WTC11 (cell line): ENCODE data around the gene MLXIP. TPM values are rescaled to one million over a fixed set of nuclear protein-coding genes. Genes with fewer than 3 reads are reported as not detected.

Source experiments
- ESRRA ChIP-seq: sonication (generic); formaldehyde crosslinking; IDR thresholded peaks from 2 replicates; pipeline ENCODE4 v1.8.1; 2022; ENCODE audit warnings: mild to moderate bottlenecking, missing genetic modification reagents, borderline replicate concordance
- GABPB1 ChIP-seq: sonication (generic); formaldehyde crosslinking; IDR thresholded peaks from 2 replicates; pipeline ENCODE4 v1.8.1; 2023; ENCODE audit warnings: mild to moderate bottlenecking, missing genetic modification reagents
- GRHL2 ChIP-seq: fragments of 250-450 bp; sonication (Bioruptor Pico); IDR thresholded peaks from 2 replicates; pipeline ENCODE4 v1.8.0; 2022; ENCODE audit warnings: mild to moderate bottlenecking, moderate library complexity; ENCODE audit not compliant: insufficient replicate concordance, severe bottlenecking
- JAZF1 ChIP-seq: fragments of 250-450 bp; sonication (Bioruptor Pico); IDR thresholded peaks from 2 replicates; pipeline ENCODE4 v1.9.0; 2021; ENCODE audit warnings: moderate library complexity, mild to moderate bottlenecking, inconsistent platforms
- MYBL2 ChIP-seq: sonication (generic); formaldehyde crosslinking; IDR thresholded peaks from 2 replicates; pipeline ENCODE4 v1.8.1; 2023; ENCODE audit warnings: mild to moderate bottlenecking, moderate library complexity, missing genetic modification reagents
- NFATC4 ChIP-seq: fragments of 250-450 bp; sonication (Bioruptor Pico); IDR thresholded peaks from 2 replicates; pipeline ENCODE4 v1.9.0; 2021; ENCODE audit warnings: mild to moderate bottlenecking
- SMAD3 ChIP-seq: sonication (generic); formaldehyde crosslinking; IDR thresholded peaks from 2 replicates; pipeline ENCODE4 v1.8.0; 2022; ENCODE audit warnings: missing genetic modification reagents, mild to moderate bottlenecking, borderline replicate concordance
- SMAD4 ChIP-seq: sonication (generic); formaldehyde crosslinking; IDR thresholded peaks from 2 replicates; pipeline ENCODE4 v1.8.0; 2022; ENCODE audit warnings: mild to moderate bottlenecking, missing genetic modification reagents
- TCF7 ChIP-seq: sonication (generic); formaldehyde crosslinking; IDR thresholded peaks from 2 replicates; pipeline ENCODE4 v1.8.0; 2022; ENCODE audit warnings: mild to moderate bottlenecking, low read depth, missing genetic modification reagents, moderate library complexity
- TEAD1 ChIP-seq: sonication (generic); formaldehyde crosslinking; IDR thresholded peaks from 2 replicates; pipeline ENCODE4 v1.8.0; 2022; ENCODE audit warnings: mild to moderate bottlenecking, missing genetic modification reagents
- total RNA-seq: library from RNA; stranded (reverse); gene quantifications from 3 replicates; pipeline ENCODE4 v1.2.3, GENCODE V29; 2021
- TF ChIP-seq, protein P1 (sequence below): fragments of 250-450 bp; sonication (Bioruptor Pico); IDR thresholded peaks from 2 replicates; pipeline ENCODE4 v1.9.0; 2021; ENCODE audit warnings: moderate library complexity, mild to moderate bottlenecking, inconsistent platforms, borderline replicate concordance
- TF ChIP-seq, protein P2 (sequence below): sonication (generic); formaldehyde crosslinking; IDR thresholded peaks from 2 replicates; pipeline ENCODE4 v1.8.1; 2023; ENCODE audit warnings: mild to moderate bottlenecking, missing genetic modification reagents
- TF ChIP-seq, protein P3 (sequence below): sonication (generic); formaldehyde crosslinking; IDR thresholded peaks from 2 replicates; pipeline ENCODE4 v1.8.0; 2022; ENCODE audit warnings: mild to moderate bottlenecking, missing genetic modification reagents
- TF ChIP-seq, protein P4 (sequence below): sonication (generic); formaldehyde crosslinking; conservative IDR thresholded peaks from 2 replicates; pipeline ENCODE4 v1.8.1; 2023; ENCODE audit warnings: mild to moderate bottlenecking, low read depth, missing genetic modification reagents, moderate library complexity
- TF ChIP-seq, protein P5 (sequence below): sonication (generic); formaldehyde crosslinking; IDR thresholded peaks from 2 replicates; pipeline ENCODE4 v1.8.0; 2023; ENCODE audit warnings: missing genetic modification reagents, mild to moderate bottlenecking, borderline replicate concordance
- TF ChIP-seq, protein P6 (sequence below): sonication (generic); formaldehyde crosslinking; IDR thresholded peaks from 2 replicates; pipeline ENCODE4 v1.8.1; 2022; ENCODE audit warnings: missing genetic modification reagents, borderline replicate concordance
- TF ChIP-seq, protein P7 (sequence below): sonication (generic); formaldehyde crosslinking; IDR thresholded peaks from 2 replicates; pipeline ENCODE4 v1.8.1; 2023; ENCODE audit warnings: mild to moderate bottlenecking, moderate library complexity, missing genetic modification reagents
- TF ChIP-seq, protein P8 (sequence below): fragments of 250-450 bp; sonication (Bioruptor Pico); IDR thresholded peaks from 2 replicates; pipeline ENCODE4 v1.8.0; 2021; ENCODE audit warnings: mild to moderate bottlenecking
- TF ChIP-seq, protein P9 (sequence below): sonication (generic); formaldehyde crosslinking; IDR thresholded peaks from 2 replicates; pipeline ENCODE4 v1.8.0; 2022; ENCODE audit warnings: mild to moderate bottlenecking, missing genetic modification reagents

Gene MLXIP
- total RNA-seq, 1 experiment from 2014 or later: 49.4 TPM

DNA sequence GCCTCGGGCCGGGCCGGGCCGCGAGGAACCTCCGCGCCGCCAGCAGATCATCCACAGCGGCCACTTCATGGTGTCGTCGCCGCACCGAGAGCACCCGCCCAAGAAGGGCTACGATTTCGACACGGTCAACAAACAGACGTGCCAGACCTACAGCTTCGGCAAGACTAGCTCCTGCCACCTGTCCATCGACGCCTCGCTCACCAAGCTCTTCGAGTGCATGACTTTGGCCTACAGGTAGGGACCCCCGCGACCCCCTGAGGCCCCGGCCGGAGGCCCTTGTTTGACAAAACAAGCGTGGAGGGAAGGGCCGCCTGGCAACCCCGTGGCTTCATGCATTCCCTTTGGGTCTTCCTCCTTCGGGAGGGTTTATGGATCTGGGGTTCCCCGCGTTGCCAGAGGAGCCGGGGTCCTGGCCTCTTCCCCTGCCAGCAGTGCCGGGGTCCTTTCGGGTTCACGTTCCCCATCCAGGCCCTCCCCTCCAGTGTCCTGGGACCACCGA is 526 bp downstream of the MLXIP start (continued):
- TF ChIP-seq GRHL2 (CRISPR knock-in tag) (no peak), NFATC4 (CRISPR knock-in tag) (no peak), TEAD1 (CRISPR knock-in tag) (peak; percentile 79; the same call in 1 of the 2 replicates), GABPB1 (peak; percentile 60; the same call in 1 of the 2 replicates), MYBL2 (CRISPR knock-in tag) (peak; percentile 79), TCF7 (CRISPR knock-in tag) (peak; percentile 80; the same call in 1 of the 2 replicates), ESRRA (CRISPR knock-in tag) (0 out of 2 replicates have a peak, but pooled peaks have one; percentile 36), JAZF1 (CRISPR knock-in tag) (no peak), SMAD3 (CRISPR knock-in tag) (0 out of 2 replicates have a peak, but pooled peaks have one; percentile 29), SMAD4 (0 out of 2 replicates have a peak, but pooled peaks have one; percentile 18)
- TF ChIP-seq, protein P1, sequence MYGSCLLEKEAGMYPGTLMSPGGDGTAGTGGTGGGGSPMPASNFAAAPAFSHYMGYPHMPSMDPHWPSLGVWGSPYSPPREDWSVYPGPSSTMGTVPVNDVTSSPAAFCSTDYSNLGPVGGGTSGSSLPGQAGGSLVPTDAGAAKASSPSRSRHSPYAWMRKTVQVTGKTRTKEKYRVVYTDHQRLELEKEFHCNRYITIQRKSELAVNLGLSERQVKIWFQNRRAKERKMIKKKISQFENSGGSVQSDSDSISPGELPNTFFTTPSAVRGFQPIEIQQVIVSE (CRISPR knock-in tag): no peak
- TF ChIP-seq, protein P2, sequence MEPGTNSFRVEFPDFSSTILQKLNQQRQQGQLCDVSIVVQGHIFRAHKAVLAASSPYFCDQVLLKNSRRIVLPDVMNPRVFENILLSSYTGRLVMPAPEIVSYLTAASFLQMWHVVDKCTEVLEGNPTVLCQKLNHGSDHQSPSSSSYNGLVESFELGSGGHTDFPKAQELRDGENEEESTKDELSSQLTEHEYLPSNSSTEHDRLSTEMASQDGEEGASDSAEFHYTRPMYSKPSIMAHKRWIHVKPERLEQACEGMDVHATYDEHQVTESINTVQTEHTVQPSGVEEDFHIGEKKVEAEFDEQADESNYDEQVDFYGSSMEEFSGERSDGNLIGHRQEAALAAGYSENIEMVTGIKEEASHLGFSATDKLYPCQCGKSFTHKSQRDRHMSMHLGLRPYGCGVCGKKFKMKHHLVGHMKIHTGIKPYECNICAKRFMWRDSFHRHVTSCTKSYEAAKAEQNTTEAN (CRISPR knock-in tag): peak; percentile 81; the same call in 1 of the 2 replicates
- TF ChIP-seq, protein P3, sequence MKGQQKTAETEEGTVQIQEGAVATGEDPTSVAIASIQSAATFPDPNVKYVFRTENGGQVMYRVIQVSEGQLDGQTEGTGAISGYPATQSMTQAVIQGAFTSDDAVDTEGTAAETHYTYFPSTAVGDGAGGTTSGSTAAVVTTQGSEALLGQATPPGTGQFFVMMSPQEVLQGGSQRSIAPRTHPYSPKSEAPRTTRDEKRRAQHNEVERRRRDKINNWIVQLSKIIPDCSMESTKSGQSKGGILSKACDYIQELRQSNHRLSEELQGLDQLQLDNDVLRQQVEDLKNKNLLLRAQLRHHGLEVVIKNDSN (CRISPR knock-in tag): peak; percentile 67
- TF ChIP-seq, protein P4, sequence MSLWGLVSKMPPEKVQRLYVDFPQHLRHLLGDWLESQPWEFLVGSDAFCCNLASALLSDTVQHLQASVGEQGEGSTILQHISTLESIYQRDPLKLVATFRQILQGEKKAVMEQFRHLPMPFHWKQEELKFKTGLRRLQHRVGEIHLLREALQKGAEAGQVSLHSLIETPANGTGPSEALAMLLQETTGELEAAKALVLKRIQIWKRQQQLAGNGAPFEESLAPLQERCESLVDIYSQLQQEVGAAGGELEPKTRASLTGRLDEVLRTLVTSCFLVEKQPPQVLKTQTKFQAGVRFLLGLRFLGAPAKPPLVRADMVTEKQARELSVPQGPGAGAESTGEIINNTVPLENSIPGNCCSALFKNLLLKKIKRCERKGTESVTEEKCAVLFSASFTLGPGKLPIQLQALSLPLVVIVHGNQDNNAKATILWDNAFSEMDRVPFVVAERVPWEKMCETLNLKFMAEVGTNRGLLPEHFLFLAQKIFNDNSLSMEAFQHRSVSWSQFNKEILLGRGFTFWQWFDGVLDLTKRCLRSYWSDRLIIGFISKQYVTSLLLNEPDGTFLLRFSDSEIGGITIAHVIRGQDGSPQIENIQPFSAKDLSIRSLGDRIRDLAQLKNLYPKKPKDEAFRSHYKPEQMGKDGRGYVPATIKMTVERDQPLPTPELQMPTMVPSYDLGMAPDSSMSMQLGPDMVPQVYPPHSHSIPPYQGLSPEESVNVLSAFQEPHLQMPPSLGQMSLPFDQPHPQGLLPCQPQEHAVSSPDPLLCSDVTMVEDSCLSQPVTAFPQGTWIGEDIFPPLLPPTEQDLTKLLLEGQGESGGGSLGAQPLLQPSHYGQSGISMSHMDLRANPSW (CRISPR knock-in tag): no peak
- TF ChIP-seq, protein P5, sequence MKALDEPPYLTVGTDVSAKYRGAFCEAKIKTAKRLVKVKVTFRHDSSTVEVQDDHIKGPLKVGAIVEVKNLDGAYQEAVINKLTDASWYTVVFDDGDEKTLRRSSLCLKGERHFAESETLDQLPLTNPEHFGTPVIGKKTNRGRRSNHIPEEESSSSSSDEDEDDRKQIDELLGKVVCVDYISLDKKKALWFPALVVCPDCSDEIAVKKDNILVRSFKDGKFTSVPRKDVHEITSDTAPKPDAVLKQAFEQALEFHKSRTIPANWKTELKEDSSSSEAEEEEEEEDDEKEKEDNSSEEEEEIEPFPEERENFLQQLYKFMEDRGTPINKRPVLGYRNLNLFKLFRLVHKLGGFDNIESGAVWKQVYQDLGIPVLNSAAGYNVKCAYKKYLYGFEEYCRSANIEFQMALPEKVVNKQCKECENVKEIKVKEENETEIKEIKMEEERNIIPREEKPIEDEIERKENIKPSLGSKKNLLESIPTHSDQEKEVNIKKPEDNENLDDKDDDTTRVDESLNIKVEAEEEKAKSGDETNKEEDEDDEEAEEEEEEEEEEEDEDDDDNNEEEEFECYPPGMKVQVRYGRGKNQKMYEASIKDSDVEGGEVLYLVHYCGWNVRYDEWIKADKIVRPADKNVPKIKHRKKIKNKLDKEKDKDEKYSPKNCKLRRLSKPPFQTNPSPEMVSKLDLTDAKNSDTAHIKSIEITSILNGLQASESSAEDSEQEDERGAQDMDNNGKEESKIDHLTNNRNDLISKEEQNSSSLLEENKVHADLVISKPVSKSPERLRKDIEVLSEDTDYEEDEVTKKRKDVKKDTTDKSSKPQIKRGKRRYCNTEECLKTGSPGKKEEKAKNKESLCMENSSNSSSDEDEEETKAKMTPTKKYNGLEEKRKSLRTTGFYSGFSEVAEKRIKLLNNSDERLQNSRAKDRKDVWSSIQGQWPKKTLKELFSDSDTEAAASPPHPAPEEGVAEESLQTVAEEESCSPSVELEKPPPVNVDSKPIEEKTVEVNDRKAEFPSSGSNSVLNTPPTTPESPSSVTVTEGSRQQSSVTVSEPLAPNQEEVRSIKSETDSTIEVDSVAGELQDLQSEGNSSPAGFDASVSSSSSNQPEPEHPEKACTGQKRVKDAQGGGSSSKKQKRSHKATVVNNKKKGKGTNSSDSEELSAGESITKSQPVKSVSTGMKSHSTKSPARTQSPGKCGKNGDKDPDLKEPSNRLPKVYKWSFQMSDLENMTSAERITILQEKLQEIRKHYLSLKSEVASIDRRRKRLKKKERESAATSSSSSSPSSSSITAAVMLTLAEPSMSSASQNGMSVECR (CRISPR knock-in tag): peak; percentile 71; the same call in 1 of the 2 replicates
- TF ChIP-seq, protein P6, sequence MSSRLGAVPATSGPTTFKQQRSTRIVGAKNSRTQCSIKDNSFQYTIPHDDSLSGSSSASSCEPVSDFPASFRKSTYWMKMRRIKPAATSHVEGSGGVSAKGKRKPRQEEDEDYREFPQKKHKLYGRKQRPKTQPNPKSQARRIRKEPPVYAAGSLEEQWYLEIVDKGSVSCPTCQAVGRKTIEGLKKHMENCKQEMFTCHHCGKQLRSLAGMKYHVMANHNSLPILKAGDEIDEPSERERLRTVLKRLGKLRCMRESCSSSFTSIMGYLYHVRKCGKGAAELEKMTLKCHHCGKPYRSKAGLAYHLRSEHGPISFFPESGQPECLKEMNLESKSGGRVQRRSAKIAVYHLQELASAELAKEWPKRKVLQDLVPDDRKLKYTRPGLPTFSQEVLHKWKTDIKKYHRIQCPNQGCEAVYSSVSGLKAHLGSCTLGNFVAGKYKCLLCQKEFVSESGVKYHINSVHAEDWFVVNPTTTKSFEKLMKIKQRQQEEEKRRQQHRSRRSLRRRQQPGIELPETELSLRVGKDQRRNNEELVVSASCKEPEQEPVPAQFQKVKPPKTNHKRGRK (CRISPR knock-in tag): no peak
- TF ChIP-seq, protein P7, sequence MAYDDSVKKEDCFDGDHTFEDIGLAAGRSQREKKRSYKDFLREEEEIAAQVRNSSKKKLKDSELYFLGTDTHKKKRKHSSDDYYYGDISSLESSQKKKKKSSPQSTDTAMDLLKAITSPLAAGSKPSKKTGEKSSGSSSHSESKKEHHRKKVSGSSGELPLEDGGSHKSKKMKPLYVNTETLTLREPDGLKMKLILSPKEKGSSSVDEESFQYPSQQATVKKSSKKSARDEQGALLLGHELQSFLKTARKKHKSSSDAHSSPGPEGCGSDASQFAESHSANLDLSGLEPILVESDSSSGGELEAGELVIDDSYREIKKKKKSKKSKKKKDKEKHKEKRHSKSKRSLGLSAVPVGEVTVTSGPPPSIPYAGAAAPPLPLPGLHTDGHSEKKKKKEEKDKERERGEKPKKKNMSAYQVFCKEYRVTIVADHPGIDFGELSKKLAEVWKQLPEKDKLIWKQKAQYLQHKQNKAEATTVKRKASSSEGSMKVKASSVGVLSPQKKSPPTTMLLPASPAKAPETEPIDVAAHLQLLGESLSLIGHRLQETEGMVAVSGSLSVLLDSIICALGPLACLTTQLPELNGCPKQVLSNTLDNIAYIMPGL: peak; percentile 30; the same call in 1 of the 2 replicates
- TF ChIP-seq, protein P8, sequence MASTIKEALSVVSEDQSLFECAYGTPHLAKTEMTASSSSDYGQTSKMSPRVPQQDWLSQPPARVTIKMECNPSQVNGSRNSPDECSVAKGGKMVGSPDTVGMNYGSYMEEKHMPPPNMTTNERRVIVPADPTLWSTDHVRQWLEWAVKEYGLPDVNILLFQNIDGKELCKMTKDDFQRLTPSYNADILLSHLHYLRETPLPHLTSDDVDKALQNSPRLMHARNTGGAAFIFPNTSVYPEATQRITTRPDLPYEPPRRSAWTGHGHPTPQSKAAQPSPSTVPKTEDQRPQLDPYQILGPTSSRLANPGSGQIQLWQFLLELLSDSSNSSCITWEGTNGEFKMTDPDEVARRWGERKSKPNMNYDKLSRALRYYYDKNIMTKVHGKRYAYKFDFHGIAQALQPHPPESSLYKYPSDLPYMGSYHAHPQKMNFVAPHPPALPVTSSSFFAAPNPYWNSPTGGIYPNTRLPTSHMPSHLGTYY (CRISPR knock-in tag): no peak
- TF ChIP-seq, protein P9, sequence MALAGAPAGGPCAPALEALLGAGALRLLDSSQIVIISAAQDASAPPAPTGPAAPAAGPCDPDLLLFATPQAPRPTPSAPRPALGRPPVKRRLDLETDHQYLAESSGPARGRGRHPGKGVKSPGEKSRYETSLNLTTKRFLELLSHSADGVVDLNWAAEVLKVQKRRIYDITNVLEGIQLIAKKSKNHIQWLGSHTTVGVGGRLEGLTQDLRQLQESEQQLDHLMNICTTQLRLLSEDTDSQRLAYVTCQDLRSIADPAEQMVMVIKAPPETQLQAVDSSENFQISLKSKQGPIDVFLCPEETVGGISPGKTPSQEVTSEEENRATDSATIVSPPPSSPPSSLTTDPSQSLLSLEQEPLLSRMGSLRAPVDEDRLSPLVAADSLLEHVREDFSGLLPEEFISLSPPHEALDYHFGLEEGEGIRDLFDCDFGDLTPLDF (CRISPR knock-in tag): no peak
